GM12878 (cell line): ENCODE results near the gene TCF12. TPM values are rescaled to one million over a fixed set of nuclear protein-coding genes. Genes with fewer than 3 reads are reported as not detected.

Experiments
- ATAC-seq: fragments of 200-7000 bp; cut with Tn5 transposase; 3 replicates; pipeline ENCODE4 v1.9.1; 2020; ENCODE audit warnings: mild to moderate bottlenecking, moderate library complexity
- BruUV-seq: library from RNA; stranded (reverse); fragments of 400-500 nt; replicated peaks from 2 replicates; lab custom pipeline; 2021; lab: Mats Ljungman, UMichigan
- CTCF ChIA-PET: fragments of 300-600 bp; sonication (Branson Sonifier 250); formaldehyde crosslinking; extraction: SDS; loops from one replicate; lab custom pipeline; 2021; ENCODE audit warnings: inconsistent platforms; lab: Yijun Ruan, JAX
- POLR2A ChIA-PET: fragments of 350-600 bp; formaldehyde crosslinking; extraction: SDS; loops from one replicate; lab custom pipeline; 2021; ENCODE audit warnings: inconsistent platforms; lab: Charles Lee
- RAD21 ChIA-PET: fragments of 300-600 bp; sonication (Branson Sonifier 250); formaldehyde crosslinking; loops from one replicate; lab custom pipeline; 2023; ENCODE audit warnings: antibody characterized with exemption; ENCODE audit not compliant: unreplicated experiment; lab: Charles Lee
- SMC1A ChIA-PET: fragments of 300-600 bp; sonication (Branson Sonifier 250); formaldehyde crosslinking; loops from one replicate; lab custom pipeline; 2023; ENCODE audit not compliant: unreplicated experiment, uncharacterized antibody; lab: Charles Lee
- DNase-seq: peaks from one replicate; pipeline ENCODE4 v3.0.0-alpha.2; 2011; ENCODE audit warnings: low read depth, low spot score
- FAIRE-seq: peaks from 3 replicates; lab custom pipeline; 2011; peaks lifted over from hg19 to GRCh38; lab: Jason Lieb, UNC
- H2AFZ ChIP-seq: 2 replicates; pipeline ENCODE4 v1.6.0; 2011; ENCODE audit warnings: low read depth, low read length, control low read depth; ENCODE audit not compliant: control insufficient read depth
- H3K27ac ChIP-seq: 2 replicates; pipeline ENCODE4 v1.5.1; 2011; ENCODE audit warnings: control low read depth; ENCODE audit not compliant: control insufficient read depth, insufficient read depth
- H3K27me3 ChIP-seq, 2 experiments: replicated peaks in 1 of 2; 2 replicates each; pipeline versions ENCODE4 v1.6.0 to v1.6.1; 2011; ENCODE audit warnings: low read length in 1 of 2; ENCODE audit not compliant: control insufficient read depth in 2 of 2, insufficient read depth in 2 of 2
- H3K36me3 ChIP-seq, 2 experiments: 2 replicates each; pipeline ENCODE4 v1.5.1; 2011; ENCODE audit warnings: low read length in 1 of 2; ENCODE audit not compliant: control insufficient read depth in 2 of 2, insufficient read depth in 2 of 2
- H3K4me1 ChIP-seq: 2 replicates; pipeline ENCODE4 v1.6.1; 2011; ENCODE audit warnings: mild to moderate bottlenecking, low read length, moderate library complexity, mixed read lengths; ENCODE audit not compliant: control insufficient read depth, insufficient read depth
- H3K4me2 ChIP-seq: 2 replicates; pipeline ENCODE4 v1.6.0; 2011; ENCODE audit warnings: control low read depth; ENCODE audit not compliant: control insufficient read depth, insufficient read depth
- H3K4me3 ChIP-seq: fragments of 200-600 bp; sonication (generic); 2 replicates; pipeline ENCODE4 v1.5.1; 2016
- H3K79me2 ChIP-seq: 2 replicates; pipeline ENCODE4 v1.6.0; 2011; ENCODE audit warnings: low read length; ENCODE audit not compliant: control insufficient read depth, insufficient read depth
- H3K9ac ChIP-seq: 2 replicates; pipeline ENCODE4 v1.8.0; 2011; ENCODE audit warnings: low read length, control low read depth, mixed read lengths; ENCODE audit not compliant: control insufficient read depth, insufficient read depth
- H3K9me3 ChIP-seq: replicated peaks from 3 replicates; pipeline ENCODE4 v1.5.1; 2011; ENCODE audit warnings: mild to moderate bottlenecking, low read length; ENCODE audit not compliant: control insufficient read depth, insufficient read depth
- H4K20me1 ChIP-seq: 2 replicates; pipeline ENCODE4 v1.6.0; 2011; ENCODE audit not compliant: control insufficient read depth, insufficient read depth
- PBX3 ChIP-seq: IDR thresholded peaks from 2 replicates; pipeline ENCODE4 v1.6.1; 2011; ENCODE audit warnings: mild to moderate bottlenecking, low read depth, low read length, moderate library complexity; ENCODE audit not compliant: insufficient replicate concordance
- RAD51 ChIP-seq: fragments of 450-650 bp; IDR thresholded peaks from 2 replicates; pipeline ENCODE4 v1.6.1; 2016; ENCODE audit warnings: moderate library complexity, mild to moderate bottlenecking, inconsistent platforms
- WGBS: methylation state at CpG from one replicate; pipeline ENCODE4 v1.1.6; 2016; ENCODE audit warnings: low lambda C conversion rate; ENCODE audit not compliant: insufficient replicate concordance, insufficient coverage; ENCODE audit errors: missing lambda C conversion rate; 5-methylcytosine and 5-hydroxymethylcytosine counted together
- in situ Hi-C: fragments of 300-500 bp; cut with MboI; formaldehyde crosslinking; loops from 9 replicates; pipeline ENCODE4 v1.14.3; 2018; ENCODE audit warnings: mixed read lengths
- intact Hi-C: fragments of 100-400 bp; cut with micrococcal nuclease; formaldehyde crosslinking; loops from one replicate; pipeline ENCODE4 v1.14.2; 2022; ENCODE audit not compliant: unreplicated experiment
- polyA plus RNA-seq, 11 experiments: library from polyadenylated mRNA; depleted of rRNA in 4 of 11; unstranded in 6 of 11; stranded (reverse) in 5 of 11; fragments of >200 nt; fragmentation: Nextera tagmentation in 4 of 11; fragmentation: Illumina TruSeq in 1 of 11; extraction: Ambion mirVana in 4 of 11; extraction: Trizol in 1 of 11; gene quantifications; 1 replicate in 1 of 11; 2 replicates in 10 of 11; pipeline versions ENCODE4 v1.2.1 to v1.2.3, GENCODE V29; 2011 to 2016; ENCODE audit warnings: inconsistent platforms in 2 of 11, missing spikeins in 2 of 11, low read depth in 1 of 11
- total RNA-seq, 4 experiments: library from RNA; depleted of rRNA in 3 of 4; stranded (reverse); fragments of >200 nt in 3 of 4; fragmentation: Illumina TruSeq in 1 of 4; extraction: Trizol in 1 of 4; gene quantifications; 2 replicates each; pipeline versions ENCODE4 v1.2.1 to v1.2.3, GENCODE V29; 2013 to 2021
- TF ChIP-seq, protein P1 (sequence below): fragments of 450-650 bp; IDR thresholded peaks from 2 replicates; pipeline ENCODE4 v1.6.1; 2018; ENCODE audit warnings: borderline replicate concordance, mild to moderate bottlenecking; ENCODE audit not compliant: partially characterized antibody

Gene TCF12
- total and polyA plus RNA-seq, 10 of the 15 experiments (the other 5 are each of a cell fraction or from before 2014, with no cell fraction given) = 8.2 to 70.9 (median 49.5) TPM

GRCh38 chr15:57090496-57090859 is 172.0 kb downstream of the TCF12 start (continued):
- peak; percentile 30 for TF ChIP-seq PBX3

DNA sequence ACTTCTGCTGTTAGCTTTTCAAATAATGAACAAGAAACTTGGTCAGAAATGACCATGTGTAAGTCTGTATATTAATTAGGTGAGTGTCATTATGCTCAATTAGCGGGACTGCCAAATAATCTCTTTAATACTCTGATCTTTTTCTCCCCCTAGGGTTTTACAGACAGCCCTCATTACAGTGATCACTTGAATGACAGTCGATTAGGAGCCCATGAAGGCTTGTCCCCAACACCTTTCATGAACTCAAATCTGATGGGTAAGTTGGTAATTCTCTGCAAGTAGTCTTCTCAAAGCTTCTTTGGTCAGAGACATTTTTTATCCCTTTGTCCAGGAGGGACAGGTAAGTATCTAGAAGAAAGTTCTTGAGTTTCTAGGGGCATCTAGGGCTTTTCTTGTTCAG is 173.2 kb downstream of the TCF12 start:
- H3K9ac ChIP-seq = no peak overlapping the region
- no peaks in the 10 kb centered on the region for H3K27me3 ChIP-seq
- H3K27ac ChIP-seq = peak overlapping the region; percentile 9; the same call in 1 of the 2 replicates
- TF ChIP-seq, protein P1, sequence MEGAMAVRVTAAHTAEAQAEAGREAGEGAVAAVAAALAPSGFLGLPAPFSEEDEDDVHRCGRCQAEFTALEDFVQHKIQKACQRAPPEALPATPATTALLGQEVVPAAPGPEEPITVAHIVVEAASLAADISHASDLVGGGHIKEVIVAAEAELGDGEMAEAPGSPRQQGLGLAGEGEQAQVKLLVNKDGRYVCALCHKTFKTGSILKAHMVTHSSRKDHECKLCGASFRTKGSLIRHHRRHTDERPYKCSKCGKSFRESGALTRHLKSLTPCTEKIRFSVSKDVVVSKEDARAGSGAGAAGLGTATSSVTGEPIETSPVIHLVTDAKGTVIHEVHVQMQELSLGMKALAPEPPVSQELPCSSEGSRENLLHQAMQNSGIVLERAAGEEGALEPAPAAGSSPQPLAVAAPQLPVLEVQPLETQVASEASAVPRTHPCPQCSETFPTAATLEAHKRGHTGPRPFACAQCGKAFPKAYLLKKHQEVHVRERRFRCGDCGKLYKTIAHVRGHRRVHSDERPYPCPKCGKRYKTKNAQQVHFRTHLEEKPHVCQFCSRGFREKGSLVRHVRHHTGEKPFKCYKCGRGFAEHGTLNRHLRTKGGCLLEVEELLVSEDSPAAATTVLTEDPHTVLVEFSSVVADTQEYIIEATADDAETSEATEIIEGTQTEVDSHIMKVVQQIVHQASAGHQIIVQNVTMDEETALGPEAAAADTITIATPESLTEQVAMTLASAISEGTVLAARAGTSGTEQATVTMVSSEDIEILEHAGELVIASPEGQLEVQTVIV = no peak
- no peak for TF ChIP-seq RAD51
- H4K20me1 ChIP-seq = no peaks in the 10 kb centered on the region
- intact Hi-C loops = no loop called here
- no peaks in the 10 kb centered on the region; the same call in 2 of the 3 replicates for H3K9me3 ChIP-seq
- POLR2A ChIA-PET = no interaction called here
- no TSS peak for BruUV-seq
- DNase-seq (no peak), ATAC-seq (no peak), FAIRE-seq (no peak)
- WGBS = 100% methylated on average over 2 of the region's 2 CpGs
- RAD21 ChIA-PET = interaction anchor here (1.4 kb wide), 1 partner anchor 18 kb away, joined by 3 read pairs; no protein-coding TSS in a partner anchor
- H3K4me1 ChIP-seq = peaks cover 11% of the 10 kb centered on the region; the same call in 1 of the 2 replicates
- in situ Hi-C loops = no loop called here
- H3K36me3 ChIP-seq = no peaks in the 10 kb centered on the region; a peak in 1 of 4 replicates
- H2AFZ ChIP-seq = no peak overlapping the region
- peaks cover 1% of the 10 kb centered on the region; the same call in 1 of the 2 replicates for H3K79me2 ChIP-seq
- no peak overlapping the region for H3K4me3 ChIP-seq
- H3K4me2 ChIP-seq = peak overlapping the region; percentile 7; the same call in 1 of the 2 replicates
- CTCF ChIA-PET = interaction anchor here (0.7 kb wide), 1 partner anchor 10 kb away, joined by 3 read pairs; no protein-coding TSS in a partner anchor
- SMC1A ChIA-PET = interaction anchor here (0.7 to 2.6 kb wide), 3 partner anchors 11 to 17 kb away, joined by 3 to 9 read pairs (median 3); no protein-coding TSS in a partner anchor
